NB4 (cell line): Measurements from ENCODE around the gene ZNF366.

ENCODE experiments used
- CTCF ChIP-seq: IDR thresholded peaks from one replicate; pipeline ENCODE4 v1.5.1; 2012; ENCODE audit warnings: low read depth, low read length
- MAX ChIP-seq: IDR thresholded peaks from 2 replicates; pipeline ENCODE4 v1.6.1; 2011; ENCODE audit warnings: low read depth, low read length
- MYC ChIP-seq: IDR thresholded peaks from 2 replicates; pipeline ENCODE4 v1.6.1; 2011; ENCODE audit warnings: low read depth, low read length
- POLR2A ChIP-seq: IDR thresholded peaks from 2 replicates; pipeline ENCODE4 v1.6.1; 2011; ENCODE audit warnings: mild to moderate bottlenecking; ENCODE audit not compliant: insufficient read length; ENCODE audit errors: extremely low read depth

GRCh38 chr5:72459913-72460312 is 47.3 kb downstream of the ZNF366 start:
- TF ChIP-seq MAX (no peak), CTCF (no peak), POLR2A (no peak), MYC (no peak)
